HL-60 (cell line): Measurements from ENCODE around the gene DIRAS2.

Experiments
- GABPA ChIP-seq: IDR thresholded peaks from 2 replicates; pipeline ENCODE4 v1.6.1; 2012; ENCODE audit warnings: low read depth
- POLR2AphosphoS5 ChIP-seq: IDR thresholded peaks from 2 replicates; pipeline ENCODE4 v1.6.1; 2012; ENCODE audit warnings: low read depth
- TF ChIP-seq, protein P1 (sequence below): IDR thresholded peaks from one replicate; pipeline ENCODE4 v1.5.1; 2011; ENCODE audit warnings: low read length, control low read depth, inconsistent platforms; ENCODE audit not compliant: insufficient read depth

DNA sequence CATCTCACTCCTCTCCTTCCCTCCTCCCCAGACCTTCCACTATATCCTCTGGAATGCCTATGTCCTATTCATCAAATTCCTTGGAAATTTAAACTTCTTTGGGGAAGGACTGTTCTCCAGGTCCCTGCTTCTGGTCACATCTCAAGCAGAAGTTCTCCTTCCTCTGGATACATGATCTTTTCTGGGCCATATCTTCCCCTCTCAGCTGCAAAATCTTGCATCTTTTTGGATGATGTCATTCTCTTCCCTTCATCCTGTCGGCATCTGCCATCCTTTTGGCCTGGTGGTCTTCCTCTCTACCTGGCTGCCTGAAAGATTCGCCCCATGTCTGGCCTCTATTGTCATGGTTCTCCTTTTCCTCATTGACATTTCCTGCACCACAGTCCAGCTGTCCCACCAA is 5.2 kb upstream of the DIRAS2 start:
- TF ChIP-seq GABPA: no peak
- TF ChIP-seq, protein P1, sequence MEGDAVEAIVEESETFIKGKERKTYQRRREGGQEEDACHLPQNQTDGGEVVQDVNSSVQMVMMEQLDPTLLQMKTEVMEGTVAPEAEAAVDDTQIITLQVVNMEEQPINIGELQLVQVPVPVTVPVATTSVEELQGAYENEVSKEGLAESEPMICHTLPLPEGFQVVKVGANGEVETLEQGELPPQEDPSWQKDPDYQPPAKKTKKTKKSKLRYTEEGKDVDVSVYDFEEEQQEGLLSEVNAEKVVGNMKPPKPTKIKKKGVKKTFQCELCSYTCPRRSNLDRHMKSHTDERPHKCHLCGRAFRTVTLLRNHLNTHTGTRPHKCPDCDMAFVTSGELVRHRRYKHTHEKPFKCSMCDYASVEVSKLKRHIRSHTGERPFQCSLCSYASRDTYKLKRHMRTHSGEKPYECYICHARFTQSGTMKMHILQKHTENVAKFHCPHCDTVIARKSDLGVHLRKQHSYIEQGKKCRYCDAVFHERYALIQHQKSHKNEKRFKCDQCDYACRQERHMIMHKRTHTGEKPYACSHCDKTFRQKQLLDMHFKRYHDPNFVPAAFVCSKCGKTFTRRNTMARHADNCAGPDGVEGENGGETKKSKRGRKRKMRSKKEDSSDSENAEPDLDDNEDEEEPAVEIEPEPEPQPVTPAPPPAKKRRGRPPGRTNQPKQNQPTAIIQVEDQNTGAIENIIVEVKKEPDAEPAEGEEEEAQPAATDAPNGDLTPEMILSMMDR: no peak
- no peak for TF ChIP-seq POLR2AphosphoS5
